GM18520 (cell line): ENCODE data around the gene CDH4.

ENCODE experiments used
- ATAC-seq: cut with Tn5 transposase; IDR thresholded peaks from one replicate; pipeline ENCODE4 v1.9.1; 2021; ENCODE audit not compliant: unreplicated experiment

Gene CDH4

GRCh38 chr20:61510778-61511330, 258.8 kb downstream of the CDH4 start:
- ATAC-seq = no peak

- ATAC-seq = no peak
These were observed 260.4 kb downstream of the CDH4 start for GRCh38 chr20:61512475-61512874.

GRCh38 chr20:61513124-61514017, 261.3 kb downstream of the CDH4 start:
- no peak for ATAC-seq

- no peak for ATAC-seq
These were observed 261.9 kb downstream of the CDH4 start for GRCh38 chr20:61514018-61514365.

GRCh38 chr20:61514396-61514795, 262.3 kb downstream of the CDH4 start:
- ATAC-seq = no peak

- no peak for ATAC-seq
These were observed 262.9 kb downstream of the CDH4 start for GRCh38 chr20:61514805-61515505.

GRCh38 chr20:61515922-61516321, 263.9 kb downstream of the CDH4 start:
- no peak for ATAC-seq

GRCh38 chr20:61516346-61517208, 264.5 kb downstream of the CDH4 start:
- no peak for ATAC-seq

- no peak for ATAC-seq
These were observed 265.4 kb downstream of the CDH4 start for GRCh38 chr20:61517419-61517818.

GRCh38 chr20:61518424-61518951, 266.4 kb downstream of the CDH4 start:
- ATAC-seq = no peak

- ATAC-seq = no peak
These were observed 267.4 kb downstream of the CDH4 start for GRCh38 chr20:61519488-61519887.

GRCh38 chr20:61520076-61520892, 268.2 kb downstream of the CDH4 start:
- ATAC-seq = no peak

- ATAC-seq = no peak
These were observed 268.9 kb downstream of the CDH4 start for GRCh38 chr20:61520893-61521460.

GRCh38 chr20:61521687-61522420, 269.8 kb downstream of the CDH4 start:
- ATAC-seq = no peak

- ATAC-seq = no peak
These were observed 270.5 kb downstream of the CDH4 start for GRCh38 chr20:61522498-61523090.

GRCh38 chr20:61523145-61523544, 271.1 kb downstream of the CDH4 start:
- ATAC-seq = no peak

GRCh38 chr20:61524951-61525666, 273.0 kb downstream of the CDH4 start:
- no peak for ATAC-seq
